Stimulated activated CD8-positive, alpha-beta memory T cell treated with anti-CD3 and anti-CD28 coated beads, Interleukin-15, amount 100 ng/mL, for 48 hours (primary cell): Measurements from ENCODE around the gene FATE1.

Experiments
- DNase-seq, 2 donors: peaks; one replicate each; pipeline ENCODE4 v3.0.0-alpha.2; 2020; ENCODE audit warnings: low read depth in 2 of 2

FATE1 gene

GRCh38 chrX:151743651-151744470 is 28.0 kb downstream of the FATE1 start:
- DNase-seq: no peak

- DNase-seq: no peak
These were observed 29.8 kb downstream of the FATE1 start for GRCh38 chrX:151745651-151746050.

GRCh38 chrX:151746502-151746901 is 30.7 kb downstream of the FATE1 start:
- DNase-seq: no peak

GRCh38 chrX:151750511-151750910 is 34.7 kb downstream of the FATE1 start:
- no peak for DNase-seq

GRCh38 chrX:151752847-151753246 is 37.0 kb downstream of the FATE1 start:
- no peak for DNase-seq

- DNase-seq: no peak
These were observed 37.6 kb downstream of the FATE1 start for GRCh38 chrX:151753313-151754046.

- no peak for DNase-seq
These were observed 38.2 kb downstream of the FATE1 start for GRCh38 chrX:151754047-151754429.

- no peak for DNase-seq
These were observed 38.9 kb downstream of the FATE1 start for GRCh38 chrX:151754641-151755215.

GRCh38 chrX:151759041-151759708 is 43.3 kb downstream of the FATE1 start:
- DNase-seq: no peak

GRCh38 chrX:151762802-151763201 is 47.0 kb downstream of the FATE1 start:
- no peak for DNase-seq

GRCh38 chrX:151763711-151764110 is 47.9 kb downstream of the FATE1 start:
- DNase-seq: no peak

- DNase-seq: no peak
These were observed 49.2 kb downstream of the FATE1 start for GRCh38 chrX:151765026-151765425.

GRCh38 chrX:151771726-151772125 is 55.9 kb downstream of the FATE1 start:
- no peak for DNase-seq
